Stimulated activated CD4-positive, alpha-beta T cell treated with anti-CD3 and anti-CD28 coated beads, TNF-alpha, amount 100 ng/mL, for 4 hours (primary cell): ENCODE results near the gene NXPE2.
"Not testable (repeated sequence)": the region's sequence is repeated elsewhere in the genome, so short reads cannot be mapped to it uniquely, and the experiment has no call there.

Experiments
- DNase-seq, 3 experiments: peaks; one replicate each; pipeline ENCODE4 v3.0.0-alpha.2; 2020; ENCODE audit warnings: low read depth in 3 of 3

NXPE2 gene

GRCh38 chr11:114678125-114679036, at the start of gene NXPE2:
TSS of gene NXPE2 (plus strand) at chr11:114678527. CDS start at chr11:114678576, 49 bp downstream.
- no peak for DNase-seq

- not testable (repeated sequence) for DNase-seq
Observed at GRCh38 chr11:114631445-114631965, 46.8 kb upstream of the NXPE2 start.

DNA sequence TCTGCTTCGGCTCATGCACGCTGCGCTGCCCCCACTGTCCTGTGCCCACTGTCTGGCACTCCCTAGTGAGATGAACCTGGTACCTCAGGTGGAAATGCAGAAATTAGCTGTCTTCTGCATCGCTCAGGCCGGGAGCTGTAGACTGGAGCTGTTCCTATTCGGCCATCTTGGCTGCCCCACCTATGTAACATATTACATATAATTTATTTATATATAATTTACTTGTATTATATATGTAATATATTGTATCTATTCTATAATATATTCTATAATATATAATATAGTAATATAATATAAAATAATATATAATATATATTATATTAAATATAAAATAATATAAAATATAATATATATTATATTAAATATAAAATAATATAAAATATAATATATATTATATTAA, 38.9 kb upstream of the NXPE2 start:
- not testable (repeated sequence) for DNase-seq

- no peak for DNase-seq
Observed at GRCh38 chr11:114650661-114651060, 27.7 kb upstream of the NXPE2 start.

DNA sequence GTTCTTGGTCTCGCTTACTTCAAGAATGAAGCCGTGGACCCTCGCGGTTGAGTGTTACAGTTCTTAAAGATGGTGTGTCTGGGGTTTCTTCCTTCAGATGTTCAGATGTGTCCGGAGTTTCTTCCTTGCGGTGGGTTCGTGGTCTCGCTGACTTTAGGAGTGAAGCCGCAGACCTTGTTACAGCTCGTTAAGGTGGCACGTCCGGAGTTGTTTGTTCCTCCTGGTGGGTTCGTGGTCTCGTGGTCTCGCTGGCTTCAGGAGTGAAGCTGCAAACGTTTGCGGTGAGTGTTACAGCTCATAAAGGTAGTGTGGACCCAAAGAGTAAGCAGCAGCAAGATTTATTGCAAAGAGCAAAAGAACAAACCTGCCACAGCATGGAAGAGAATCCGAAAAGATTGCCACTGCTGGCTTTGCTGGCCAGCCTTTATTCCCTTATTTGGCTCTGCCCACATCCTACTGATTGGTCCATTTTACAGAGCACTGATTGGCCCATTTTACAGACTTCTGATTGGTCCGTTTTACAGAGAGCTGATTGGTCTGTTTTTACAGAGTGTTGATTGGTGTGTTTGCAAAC, 27.1 kb upstream of the NXPE2 start:
- DNase-seq = no peak

GRCh38 chr11:114653148-114653547, 25.2 kb upstream of the NXPE2 start:
- no peak for DNase-seq

- no peak for DNase-seq
Observed at GRCh38 chr11:114664641-114665040, 13.7 kb upstream of the NXPE2 start.

DNA sequence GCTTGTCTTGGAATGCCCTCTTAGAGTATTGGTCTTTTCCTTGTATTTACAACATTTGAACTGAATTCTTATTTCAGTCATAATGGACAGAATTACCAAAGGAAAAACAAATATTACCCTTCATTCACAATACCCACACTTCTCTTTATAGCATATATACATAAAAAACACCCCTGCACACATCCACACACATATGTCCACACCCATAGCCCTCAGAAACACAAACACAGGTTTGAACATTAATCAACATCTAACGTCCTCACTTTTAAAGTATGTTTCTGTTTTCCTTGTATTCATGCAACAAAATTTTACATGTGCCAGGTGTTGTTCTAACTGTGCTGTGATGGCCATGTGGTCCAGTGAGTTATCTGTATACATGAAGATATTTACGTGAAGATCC, 11.6 kb upstream of the NXPE2 start:
- DNase-seq = no peak

DNA sequence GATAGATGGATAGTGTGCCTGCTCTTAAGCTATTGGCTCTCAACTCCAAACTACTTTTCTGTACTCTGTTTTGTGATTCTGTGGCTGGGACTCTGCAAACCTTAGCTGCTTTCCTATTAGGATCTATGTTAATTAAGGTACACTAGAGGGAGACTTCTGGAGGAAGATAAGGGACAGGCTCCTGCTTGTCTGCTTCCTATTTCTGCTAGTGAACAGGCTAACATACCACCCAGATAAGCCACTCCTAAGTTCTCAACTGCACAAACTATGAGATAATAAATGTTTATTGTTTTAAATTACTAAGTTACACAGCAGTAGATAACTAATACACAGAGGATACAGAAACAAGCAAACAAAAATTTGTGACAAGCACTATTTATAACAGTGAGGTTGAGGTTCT, 10.2 kb upstream of the NXPE2 start:
- no peak for DNase-seq

DNA sequence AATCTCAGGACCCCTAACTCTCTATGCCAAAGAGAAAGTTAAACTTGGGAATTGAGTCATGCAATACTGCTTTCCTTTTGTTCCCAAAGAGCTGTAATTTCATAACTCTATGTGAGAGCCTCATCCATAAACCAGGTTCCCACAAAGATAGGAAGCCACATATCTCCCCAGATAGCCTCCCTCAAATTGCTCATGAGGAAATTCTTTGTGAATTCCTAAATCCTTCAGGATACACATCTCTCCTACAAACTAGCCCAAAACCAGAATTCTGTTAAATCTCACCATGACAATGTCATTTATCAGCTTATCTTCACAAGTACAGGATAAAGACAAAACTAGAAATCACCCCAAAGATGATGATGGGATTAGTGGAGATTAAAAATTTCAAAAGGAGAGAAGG, 4.7 kb upstream of the NXPE2 start:
- no peak for DNase-seq

- DNase-seq = no peak
Observed at GRCh38 chr11:114679505-114679904, 1.2 kb downstream of the NXPE2 start.

DNA sequence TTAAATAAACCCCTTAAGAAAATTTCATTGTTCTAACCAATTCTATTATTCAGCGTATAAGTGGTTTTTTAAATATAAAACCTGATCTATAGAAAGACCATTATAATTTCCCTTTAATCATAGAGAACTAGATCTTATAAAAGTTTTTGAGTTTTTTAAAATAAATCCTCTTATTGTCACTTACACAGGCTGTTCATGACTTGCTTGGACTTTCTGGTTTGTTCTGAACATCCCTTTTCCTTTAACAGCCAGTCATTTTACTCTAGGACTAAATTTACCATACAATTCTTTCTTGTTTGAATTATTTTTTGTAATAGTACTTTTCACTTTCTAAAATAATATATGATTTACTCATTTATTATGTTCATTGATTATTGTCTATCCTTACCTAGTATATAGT, 4.7 kb downstream of the NXPE2 start:
- no peak for DNase-seq

- no peak for DNase-seq
Observed at GRCh38 chr11:114684636-114685035, 6.3 kb downstream of the NXPE2 start.

GRCh38 chr11:114685097-114685496, 6.8 kb downstream of the NXPE2 start:
- DNase-seq = no peak

GRCh38 chr11:114705280-114706024, 27.1 kb downstream of the NXPE2 start:
- DNase-seq = no peak

DNA sequence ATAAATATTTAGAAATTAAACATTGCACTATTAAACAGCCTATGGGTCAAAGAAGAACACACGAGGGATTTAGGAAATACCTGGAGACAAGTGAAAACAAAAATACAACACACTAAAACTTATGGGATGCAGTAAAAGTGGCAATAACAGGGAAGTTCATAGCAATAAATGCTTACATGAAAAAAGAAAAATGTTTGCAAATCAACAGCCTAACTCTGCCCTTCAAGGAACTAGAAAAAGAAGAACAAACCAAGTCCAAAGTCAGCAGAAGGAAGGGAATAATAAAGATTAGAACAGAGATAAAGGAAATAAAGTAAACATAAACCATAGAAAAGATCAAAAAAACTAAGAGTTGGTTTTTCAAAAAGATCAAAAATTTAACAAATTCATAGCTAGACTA, 31.6 kb downstream of the NXPE2 start:
- DNase-seq = no peak

GRCh38 chr11:114713756-114714155, 35.4 kb downstream of the NXPE2 start:
- no peak for DNase-seq

GRCh38 chr11:114719562-114719961, 41.2 kb downstream of the NXPE2 start:
- DNase-seq = no peak

- no peak for DNase-seq
Observed at GRCh38 chr11:114724916-114725524, 46.7 kb downstream of the NXPE2 start.

- no peak for DNase-seq
Observed at GRCh38 chr11:114725623-114726022, 47.3 kb downstream of the NXPE2 start.

GRCh38 chr11:114736806-114737205, 58.5 kb downstream of the NXPE2 start:
- no peak for DNase-seq

DNA sequence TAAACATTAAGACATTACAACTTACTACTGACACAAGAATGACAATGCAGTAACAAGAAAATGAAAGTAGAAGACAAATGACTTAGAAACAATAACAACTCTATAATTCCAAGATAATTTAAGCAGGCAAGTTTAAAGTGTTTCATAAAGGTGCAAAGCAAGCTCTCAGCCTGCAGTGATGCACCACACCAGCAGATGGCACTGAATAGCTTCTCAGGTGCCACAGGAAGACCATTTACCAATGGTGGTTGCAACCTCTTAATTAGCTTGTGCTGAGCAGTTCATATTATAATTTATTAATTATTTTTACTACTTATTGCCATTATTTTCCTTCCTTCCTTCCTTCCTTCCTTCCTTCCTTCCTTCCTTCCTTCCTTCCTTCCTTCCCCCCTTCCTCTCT, 60.6 kb downstream of the NXPE2 start:
- DNase-seq = no peak
